ENCODE measurements around the gene SDK1. TPM values are rescaled to one million over a fixed set of nuclear protein-coding genes. Genes with fewer than 3 reads are reported as not detected.

Gene SDK1
- polyA plus RNA-seq, 2 of the 4 experiments (the other 2 are of a cell fraction), result 0.12 to 0.28 TPM

DNA sequence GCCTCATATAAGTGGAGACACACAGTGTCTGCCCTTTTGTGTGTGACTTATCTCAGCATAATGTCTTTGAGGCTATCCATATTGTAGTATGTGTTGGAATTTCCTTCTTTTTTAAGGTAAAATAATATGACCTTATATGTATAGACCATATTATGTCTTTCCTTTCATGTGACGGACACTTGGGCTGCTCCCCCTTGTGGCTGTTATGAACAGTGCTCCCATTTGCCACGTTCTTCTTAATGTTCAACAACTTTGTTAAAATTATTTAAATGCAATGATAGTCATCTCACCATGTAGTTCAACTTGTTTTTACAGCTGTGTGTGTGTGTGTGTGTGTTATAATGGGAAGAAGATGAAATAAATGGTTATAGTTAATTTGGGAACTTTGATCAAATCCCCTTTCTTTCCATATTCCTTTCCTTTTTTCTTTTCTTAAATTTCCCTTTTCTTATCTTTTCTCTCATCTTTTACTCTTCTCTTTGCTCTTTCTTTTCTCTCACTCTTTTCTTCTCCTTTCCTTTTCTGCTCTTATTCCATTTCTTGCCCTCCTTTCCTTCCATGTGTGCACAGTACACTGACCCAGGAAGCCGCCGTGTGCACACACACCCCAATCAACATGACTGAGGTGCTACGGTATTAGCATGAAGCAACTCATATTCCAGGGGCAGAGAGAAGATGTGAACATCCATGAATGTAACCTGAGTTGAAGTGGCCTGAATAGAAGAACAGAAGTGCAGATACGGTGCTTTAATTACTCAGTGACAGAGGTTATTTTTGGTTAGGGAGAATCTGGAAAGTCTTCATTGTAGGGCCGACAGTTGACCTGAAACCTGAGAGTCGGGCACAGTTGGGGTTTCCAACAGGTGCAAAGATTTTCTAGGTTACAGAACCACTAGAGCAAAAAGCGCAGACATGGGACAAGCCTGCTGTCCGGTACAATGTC, 596.6 kb downstream of the SDK1 start:
- DNase-seq (ENCODE audit: low read depth in 1 of 2, low spot score in 1 of 2), result peak; percentile 36 to 55
- peak in 1 of 2 experiments; percentile 70; a peak in 2 of 6 replicates for ATAC-seq
- POLR2A ChIA-PET, result no interaction called here
- Histone ChIP-seq H3K4me3 (no peak overlapping the region), H3K9me3 (no peaks in the 10 kb centered on the region), H3K4me1 (no peaks in the 10 kb centered on the region), H3K4me2 (no peak overlapping the region), H3K27ac (no peak overlapping the region)
- CTCF ChIA-PET, result interaction anchor here (0.7 to 2.1 kb wide), 16 partner anchors 11 to 1034 kb away, joined by 3 to 6 read pairs (median 3); no protein-coding TSS in a partner anchor
- FAIRE-seq, result peak; percentile 86
- 54% methylated on average over 10 of the region's 10 CpGs for WGBS (ENCODE audit: missing lambda C conversion rate)
- TF ChIP-seq RAD21 (conservative IDR thresholded peaks at IDR 0.05 in 1 of 2, IDR thresholded peaks at IDR 0.05 in 1 of 2) (peak; percentile 61 to 68), SMC3 (IDR thresholded peaks at IDR 0.05) (peak; percentile 79), BHLHE40 (IDR thresholded peaks at IDR 0.05; ENCODE audit: low read depth, low read length) (no peak), KDM1A (IDR thresholded peaks at IDR 0.05; ENCODE audit: low read depth) (no peak)
- TF ChIP-seq, protein P1, sequence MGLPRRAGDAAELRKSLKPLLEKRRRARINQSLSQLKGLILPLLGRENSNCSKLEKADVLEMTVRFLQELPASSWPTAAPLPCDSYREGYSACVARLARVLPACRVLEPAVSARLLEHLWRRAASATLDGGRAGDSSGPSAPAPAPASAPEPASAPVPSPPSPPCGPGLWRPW (IDR thresholded peaks at IDR 0.05), result no peak
- TF ChIP-seq, protein P2, sequence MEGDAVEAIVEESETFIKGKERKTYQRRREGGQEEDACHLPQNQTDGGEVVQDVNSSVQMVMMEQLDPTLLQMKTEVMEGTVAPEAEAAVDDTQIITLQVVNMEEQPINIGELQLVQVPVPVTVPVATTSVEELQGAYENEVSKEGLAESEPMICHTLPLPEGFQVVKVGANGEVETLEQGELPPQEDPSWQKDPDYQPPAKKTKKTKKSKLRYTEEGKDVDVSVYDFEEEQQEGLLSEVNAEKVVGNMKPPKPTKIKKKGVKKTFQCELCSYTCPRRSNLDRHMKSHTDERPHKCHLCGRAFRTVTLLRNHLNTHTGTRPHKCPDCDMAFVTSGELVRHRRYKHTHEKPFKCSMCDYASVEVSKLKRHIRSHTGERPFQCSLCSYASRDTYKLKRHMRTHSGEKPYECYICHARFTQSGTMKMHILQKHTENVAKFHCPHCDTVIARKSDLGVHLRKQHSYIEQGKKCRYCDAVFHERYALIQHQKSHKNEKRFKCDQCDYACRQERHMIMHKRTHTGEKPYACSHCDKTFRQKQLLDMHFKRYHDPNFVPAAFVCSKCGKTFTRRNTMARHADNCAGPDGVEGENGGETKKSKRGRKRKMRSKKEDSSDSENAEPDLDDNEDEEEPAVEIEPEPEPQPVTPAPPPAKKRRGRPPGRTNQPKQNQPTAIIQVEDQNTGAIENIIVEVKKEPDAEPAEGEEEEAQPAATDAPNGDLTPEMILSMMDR (IDR thresholded peaks at IDR 0.05), result peak; percentile 76
- TF ChIP-seq, protein P3, sequence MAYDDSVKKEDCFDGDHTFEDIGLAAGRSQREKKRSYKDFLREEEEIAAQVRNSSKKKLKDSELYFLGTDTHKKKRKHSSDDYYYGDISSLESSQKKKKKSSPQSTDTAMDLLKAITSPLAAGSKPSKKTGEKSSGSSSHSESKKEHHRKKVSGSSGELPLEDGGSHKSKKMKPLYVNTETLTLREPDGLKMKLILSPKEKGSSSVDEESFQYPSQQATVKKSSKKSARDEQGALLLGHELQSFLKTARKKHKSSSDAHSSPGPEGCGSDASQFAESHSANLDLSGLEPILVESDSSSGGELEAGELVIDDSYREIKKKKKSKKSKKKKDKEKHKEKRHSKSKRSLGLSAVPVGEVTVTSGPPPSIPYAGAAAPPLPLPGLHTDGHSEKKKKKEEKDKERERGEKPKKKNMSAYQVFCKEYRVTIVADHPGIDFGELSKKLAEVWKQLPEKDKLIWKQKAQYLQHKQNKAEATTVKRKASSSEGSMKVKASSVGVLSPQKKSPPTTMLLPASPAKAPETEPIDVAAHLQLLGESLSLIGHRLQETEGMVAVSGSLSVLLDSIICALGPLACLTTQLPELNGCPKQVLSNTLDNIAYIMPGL (CRISPR knock-in tag; IDR thresholded peaks at IDR 0.05; ENCODE audit: borderline replicate concordance), result no peak

DNA sequence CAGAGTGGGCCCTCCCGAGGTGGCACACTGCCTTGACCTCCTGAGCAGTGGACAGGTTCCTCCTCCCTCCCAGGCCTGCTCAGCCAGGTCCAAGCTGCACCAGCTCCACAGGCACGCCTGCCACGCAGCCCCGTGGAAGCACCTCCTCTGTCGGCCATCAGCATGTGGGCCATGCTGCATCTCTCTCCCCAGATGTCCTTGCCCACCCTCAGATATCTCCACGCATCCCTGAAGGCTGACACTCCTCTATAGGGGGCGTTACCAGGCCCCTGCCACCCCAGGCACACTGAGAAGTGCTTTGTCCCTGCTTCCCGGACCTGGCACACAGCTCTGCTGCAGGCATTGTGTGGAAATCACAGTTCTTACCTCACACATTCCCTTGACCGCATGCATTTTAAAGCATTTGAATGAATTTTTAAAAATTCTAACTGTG, 598.5 kb downstream of the SDK1 start:
- CTCF ChIA-PET, result interaction anchor here (1.5 kb wide), 1 partner anchor 15 kb away, joined by 3 read pairs; no protein-coding TSS in a partner anchor
- 64% methylated on average over 8 of the region's 9 CpGs for WGBS (ENCODE audit: missing lambda C conversion rate)

More for the DNA sequence above, 598.5 kb downstream of the SDK1 start:
- Histone ChIP-seq H3K9me3 (no peaks in the 10 kb centered on the region), H3K4me2 (no peak overlapping the region), H3K4me3 (no peak overlapping the region), H3K27ac (no peak overlapping the region), H3K4me1 (no peaks in the 10 kb centered on the region)
- ATAC-seq (no peak), DNase-seq (ENCODE audit: low read depth in 1 of 2, low spot score in 1 of 2) (no peak), FAIRE-seq (no peak)
- TF ChIP-seq, protein P4, sequence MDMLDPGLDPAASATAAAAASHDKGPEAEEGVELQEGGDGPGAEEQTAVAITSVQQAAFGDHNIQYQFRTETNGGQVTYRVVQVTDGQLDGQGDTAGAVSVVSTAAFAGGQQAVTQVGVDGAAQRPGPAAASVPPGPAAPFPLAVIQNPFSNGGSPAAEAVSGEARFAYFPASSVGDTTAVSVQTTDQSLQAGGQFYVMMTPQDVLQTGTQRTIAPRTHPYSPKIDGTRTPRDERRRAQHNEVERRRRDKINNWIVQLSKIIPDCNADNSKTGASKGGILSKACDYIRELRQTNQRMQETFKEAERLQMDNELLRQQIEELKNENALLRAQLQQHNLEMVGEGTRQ (IDR thresholded peaks at IDR 0.05), result no peak
- no peak for TF ChIP-seq ZSCAN20 (CRISPR knock-in tag; IDR thresholded peaks at IDR 0.05)
- TF ChIP-seq, protein P2 (IDR thresholded peaks at IDR 0.05), result no peak
- TF ChIP-seq HOXB5 (CRISPR knock-in tag; IDR thresholded peaks at IDR 0.05), result no peak
- no peak for TF ChIP-seq TFCP2L1 (CRISPR knock-in tag; IDR thresholded peaks at IDR 0.05)
- no peak for TF ChIP-seq CHD2 (IDR thresholded peaks at IDR 0.05; ENCODE audit: low read length, partially characterized antibody)
- TF ChIP-seq, protein P1 (IDR thresholded peaks at IDR 0.05), result no peak
- POLR2A ChIA-PET, result no interaction called here

Data from A549 (cell line).